HEK293 (cell line): ENCODE results near the gene TLR5.

Experiments used
- ELK4 ChIP-seq: IDR thresholded peaks from 2 replicates; pipeline ENCODE4 v1.6.1; 2011; ENCODE audit warnings: mild to moderate bottlenecking, low read depth, low read length, borderline replicate concordance
- HIC1 ChIP-seq: fragments of 450-650 bp; formaldehyde crosslinking; IDR thresholded peaks from 2 replicates; pipeline ENCODE4 v1.5.1; 2016; ENCODE audit warnings: missing biosample characterization, missing genetic modification characterization
- MEIS1 ChIP-seq: sonication (generic); formaldehyde crosslinking; IDR thresholded peaks from 2 replicates; pipeline ENCODE4 v1.8.1; 2022; ENCODE audit warnings: missing genetic modification reagents, mild to moderate bottlenecking, borderline replicate concordance
- PBX3 ChIP-seq: sonication (generic); formaldehyde crosslinking; IDR thresholded peaks from 2 replicates; pipeline ENCODE4 v1.8.1; 2022; ENCODE audit warnings: mild to moderate bottlenecking, moderate library complexity, missing genetic modification reagents
- PRDM2 ChIP-seq: fragments of 450-650 bp; formaldehyde crosslinking; IDR thresholded peaks from 2 replicates; pipeline ENCODE4 v1.5.1; 2016; ENCODE audit warnings: missing biosample characterization, missing genetic modification characterization, borderline replicate concordance
- SP7 ChIP-seq: fragments of 450-650 bp; formaldehyde crosslinking; IDR thresholded peaks from 2 replicates; pipeline ENCODE4 v1.5.1; 2016; ENCODE audit warnings: missing biosample characterization, missing genetic modification characterization
- WT1 ChIP-seq: fragments of 450-650 bp; formaldehyde crosslinking; IDR thresholded peaks from 2 replicates; pipeline ENCODE4 v1.5.1; 2016; ENCODE audit warnings: missing biosample characterization, missing genetic modification characterization
- ZBTB11 ChIP-seq: fragments of 450-650 bp; formaldehyde crosslinking; conservative IDR thresholded peaks from 2 replicates; pipeline ENCODE4 v1.5.1; 2016; ENCODE audit warnings: low read depth, missing biosample characterization, missing genetic modification characterization
- ZNF132 ChIP-seq: fragments of 450-650 bp; formaldehyde crosslinking; IDR thresholded peaks from 2 replicates; pipeline ENCODE4 v1.5.1; 2017; ENCODE audit warnings: missing biosample characterization, missing genetic modification characterization, borderline replicate concordance
- ZNF148 ChIP-seq: fragments of 450-650 bp; formaldehyde crosslinking; IDR thresholded peaks from 2 replicates; pipeline ENCODE4 v1.5.0; 2017; ENCODE audit warnings: missing biosample characterization, missing genetic modification characterization, borderline replicate concordance
- ZNF221 ChIP-seq: fragments of 450-650 bp; formaldehyde crosslinking; IDR thresholded peaks from 2 replicates; pipeline ENCODE4 v1.5.1; 2017; ENCODE audit warnings: missing biosample characterization, missing genetic modification characterization, borderline replicate concordance
- ZNF24 ChIP-seq: fragments of 450-650 bp; formaldehyde crosslinking; IDR thresholded peaks from 2 replicates; pipeline ENCODE4 v1.5.1; 2016; ENCODE audit warnings: missing biosample characterization, missing genetic modification characterization
- ZNF362 ChIP-seq: fragments of 450-650 bp; formaldehyde crosslinking; IDR thresholded peaks from 2 replicates; pipeline ENCODE4 v1.5.1; 2016; ENCODE audit warnings: missing biosample characterization, missing genetic modification characterization
- ZNF37A ChIP-seq: fragments of 450-650 bp; IDR thresholded peaks from 2 replicates; pipeline ENCODE4 v1.5.1; 2018; ENCODE audit warnings: missing biosample characterization, missing genetic modification characterization
- ZNF394 ChIP-seq: fragments of 450-650 bp; formaldehyde crosslinking; IDR thresholded peaks from 2 replicates; pipeline ENCODE4 v1.5.1; 2016; ENCODE audit warnings: missing biosample characterization, missing genetic modification characterization, mild to moderate bottlenecking, moderate library complexity, borderline replicate concordance
- ZNF501 ChIP-seq: fragments of 450-650 bp; formaldehyde crosslinking; IDR thresholded peaks from 2 replicates; pipeline ENCODE4 v1.5.1; 2016; ENCODE audit warnings: missing biosample characterization, missing genetic modification characterization
- ZNF561 ChIP-seq: fragments of 450-650 bp; IDR thresholded peaks from 2 replicates; pipeline ENCODE4 v1.5.1; 2018; ENCODE audit warnings: missing biosample characterization, missing genetic modification characterization, borderline replicate concordance
- ZNF654 ChIP-seq: fragments of 450-650 bp; formaldehyde crosslinking; IDR thresholded peaks from 2 replicates; pipeline ENCODE4 v1.5.1; 2016; ENCODE audit warnings: low read depth, missing biosample characterization, missing genetic modification characterization
- ZNF792 ChIP-seq: fragments of 450-650 bp; formaldehyde crosslinking; IDR thresholded peaks from 2 replicates; pipeline ENCODE4 v1.5.1; 2016; ENCODE audit warnings: missing biosample characterization, missing genetic modification characterization

Gene TLR5

GRCh38 chr1:223081181-223081994, 61.7 kb downstream of the TLR5 start (continued):
- TF ChIP-seq ZBTB11 (tag by site-specific recombination) (no peak), HIC1 (tag by site-specific recombination) (peak; percentile 68; the same call in 1 of the 2 replicates), PRDM2 (tag by site-specific recombination) (no peak), ZNF24 (tag by site-specific recombination) (peak; percentile 74; the same call in 1 of the 2 replicates), SP7 (tag by site-specific recombination) (peak; percentile 92), ZNF221 (tag by site-specific recombination) (0 out of 2 replicates have a peak, but pooled peaks have one; percentile 29), ZNF561 (tag by site-specific recombination) (peak; percentile 99), ELK4 (no peak), WT1 (tag by site-specific recombination) (peak; percentile 98), ZNF792 (tag by site-specific recombination) (0 out of 2 replicates have a peak, but pooled peaks have one; percentile 31), ZNF501 (peak; percentile 93), ZNF654 (tag by site-specific recombination) (peak; percentile 72), ZNF37A (tag by site-specific recombination) (no peak), ZNF148 (tag by site-specific recombination) (no peak), ZNF362 (tag by site-specific recombination) (peak; percentile 47; the same call in 1 of the 2 replicates), PBX3 (CRISPR knock-in tag) (peak; percentile 90; the same call in 1 of the 2 replicates), MEIS1 (CRISPR knock-in tag) (no peak), ZNF132 (tag by site-specific recombination) (no peak), ZNF394 (tag by site-specific recombination) (peak; percentile 80; the same call in 1 of the 2 replicates)
